ENCODE measurements around the gene GID4.

GID4 gene

DNA sequence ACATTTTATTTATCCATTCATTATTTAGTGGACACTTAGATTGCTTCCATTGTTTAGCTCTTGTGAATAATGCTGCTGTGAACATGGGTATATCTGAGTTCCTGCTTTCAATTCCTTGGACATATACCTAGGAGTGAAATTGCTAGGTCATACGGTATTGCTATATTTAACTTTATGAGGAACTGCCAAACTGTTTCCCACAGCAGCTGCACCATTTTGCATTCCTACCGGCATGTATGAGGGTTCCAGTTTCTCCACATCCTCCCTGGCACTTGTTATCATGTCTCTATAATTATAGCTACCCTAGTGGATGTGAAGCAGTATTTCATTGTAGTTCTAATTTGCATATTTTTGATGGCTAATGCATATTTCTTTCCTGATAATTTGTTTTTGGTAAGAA lies 24.8 kb downstream of the GID4 start:
- Histone ChIP-seq H4K20me1 (ENCODE audit: insufficient read depth, low read length, poor library complexity, severe bottlenecking) (no peaks in the 10 kb centered on the region), H3K4me2 (ENCODE audit: low read depth, low read length, poor library complexity, severe bottlenecking) (no peak overlapping the region), H3K9ac (ENCODE audit: low read depth, low read length, poor library complexity, severe bottlenecking) (no peak overlapping the region), H3K79me2 (ENCODE audit: insufficient read depth, low read length) (no peaks in the 10 kb centered on the region), H3K36me3 (ENCODE audit: insufficient read depth, low read length) (peaks cover 53% of the 10 kb centered on the region; the same call in 1 of the 2 replicates), H3K9me2 (replicated peaks; ENCODE audit: low read depth, low read length) (no peaks in the 10 kb centered on the region), H3K9me3 (ENCODE audit: insufficient read depth, low read depth, low read length) (no peaks in the 10 kb centered on the region), H3F3A (ENCODE audit: low read depth) (no peaks in the 10 kb centered on the region), H3K4me3 (ENCODE audit: low read length, poor library complexity, severe bottlenecking) (no peak overlapping the region), H3K27me3 (ENCODE audit: insufficient read depth, low read length, poor library complexity, severe bottlenecking) (no peaks in the 10 kb centered on the region), H3K4me1 (ENCODE audit: insufficient read depth, low read length, poor library complexity, severe bottlenecking) (no peaks in the 10 kb centered on the region), H2AFZ (ENCODE audit: low read length) (no peak overlapping the region)
- TF ChIP-seq, protein P1, sequence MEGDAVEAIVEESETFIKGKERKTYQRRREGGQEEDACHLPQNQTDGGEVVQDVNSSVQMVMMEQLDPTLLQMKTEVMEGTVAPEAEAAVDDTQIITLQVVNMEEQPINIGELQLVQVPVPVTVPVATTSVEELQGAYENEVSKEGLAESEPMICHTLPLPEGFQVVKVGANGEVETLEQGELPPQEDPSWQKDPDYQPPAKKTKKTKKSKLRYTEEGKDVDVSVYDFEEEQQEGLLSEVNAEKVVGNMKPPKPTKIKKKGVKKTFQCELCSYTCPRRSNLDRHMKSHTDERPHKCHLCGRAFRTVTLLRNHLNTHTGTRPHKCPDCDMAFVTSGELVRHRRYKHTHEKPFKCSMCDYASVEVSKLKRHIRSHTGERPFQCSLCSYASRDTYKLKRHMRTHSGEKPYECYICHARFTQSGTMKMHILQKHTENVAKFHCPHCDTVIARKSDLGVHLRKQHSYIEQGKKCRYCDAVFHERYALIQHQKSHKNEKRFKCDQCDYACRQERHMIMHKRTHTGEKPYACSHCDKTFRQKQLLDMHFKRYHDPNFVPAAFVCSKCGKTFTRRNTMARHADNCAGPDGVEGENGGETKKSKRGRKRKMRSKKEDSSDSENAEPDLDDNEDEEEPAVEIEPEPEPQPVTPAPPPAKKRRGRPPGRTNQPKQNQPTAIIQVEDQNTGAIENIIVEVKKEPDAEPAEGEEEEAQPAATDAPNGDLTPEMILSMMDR (conservative IDR thresholded peaks at IDR 0.05; ENCODE audit: low read length): no peak
- TF ChIP-seq EZH2phosphoT487 (IDR thresholded peaks at IDR 0.05; ENCODE audit: borderline replicate concordance): no peak

GRCh38 chr17:18065546-18065945 lies 26.3 kb downstream of the GID4 start:
- Histone ChIP-seq H3F3A (ENCODE audit: low read depth) (no peaks in the 10 kb centered on the region), H3K36me3 (ENCODE audit: insufficient read depth, low read length) (peaks cover 47% of the 10 kb centered on the region; the same call in 1 of the 2 replicates), H3K27me3 (ENCODE audit: insufficient read depth, low read length, poor library complexity, severe bottlenecking) (no peaks in the 10 kb centered on the region), H3K4me3 (ENCODE audit: low read length, poor library complexity, severe bottlenecking) (no peak overlapping the region), H3K9me2 (replicated peaks; ENCODE audit: low read depth, low read length) (no peaks in the 10 kb centered on the region), H3K79me2 (ENCODE audit: insufficient read depth, low read length) (no peaks in the 10 kb centered on the region), H4K20me1 (ENCODE audit: insufficient read depth, low read length, poor library complexity, severe bottlenecking) (no peaks in the 10 kb centered on the region), H2AFZ (ENCODE audit: low read length) (no peak overlapping the region), H3K4me1 (ENCODE audit: insufficient read depth, low read length, poor library complexity, severe bottlenecking) (no peaks in the 10 kb centered on the region), H3K9me3 (ENCODE audit: insufficient read depth, low read depth, low read length) (no peaks in the 10 kb centered on the region), H3K9ac (ENCODE audit: low read depth, low read length, poor library complexity, severe bottlenecking) (no peak overlapping the region), H3K4me2 (ENCODE audit: low read depth, low read length, poor library complexity, severe bottlenecking) (no peak overlapping the region)
- TF ChIP-seq, protein P1 (conservative IDR thresholded peaks at IDR 0.05; ENCODE audit: low read length): no peak
- no peak for TF ChIP-seq EZH2phosphoT487 (IDR thresholded peaks at IDR 0.05; ENCODE audit: borderline replicate concordance)

DNA sequence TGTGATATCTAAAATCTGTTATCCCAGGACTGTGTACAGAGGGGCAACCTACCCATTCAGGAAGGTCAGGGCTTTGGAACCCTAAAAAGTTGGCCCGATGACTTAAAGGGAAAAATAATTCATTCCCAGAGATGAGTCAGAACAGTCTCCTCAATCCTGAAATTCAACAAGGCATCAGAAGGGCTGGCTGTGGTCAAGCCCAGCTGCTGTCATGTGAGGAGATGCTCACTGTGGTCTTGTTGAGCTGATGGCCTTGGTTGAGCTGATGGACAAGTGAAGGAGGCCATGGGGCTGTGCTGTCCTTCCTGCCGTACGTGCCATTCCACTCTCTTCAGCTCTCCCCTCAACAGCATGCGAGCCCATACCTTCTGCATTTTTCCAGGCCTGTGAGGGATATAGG lies 27.7 kb downstream of the GID4 start:
- Histone ChIP-seq H3F3A (ENCODE audit: low read depth) (no peaks in the 10 kb centered on the region), H3K79me2 (ENCODE audit: insufficient read depth, low read length) (no peaks in the 10 kb centered on the region), H3K4me2 (ENCODE audit: low read depth, low read length, poor library complexity, severe bottlenecking) (no peak overlapping the region), H3K9me2 (replicated peaks; ENCODE audit: low read depth, low read length) (no peaks in the 10 kb centered on the region), H3K27me3 (ENCODE audit: insufficient read depth, low read length, poor library complexity, severe bottlenecking) (no peaks in the 10 kb centered on the region), H3K9me3 (ENCODE audit: insufficient read depth, low read depth, low read length) (no peaks in the 10 kb centered on the region), H3K4me3 (ENCODE audit: low read length, poor library complexity, severe bottlenecking) (no peak overlapping the region), H3K4me1 (ENCODE audit: insufficient read depth, low read length, poor library complexity, severe bottlenecking) (peaks cover 6% of the 10 kb centered on the region), H4K20me1 (ENCODE audit: insufficient read depth, low read length, poor library complexity, severe bottlenecking) (no peaks in the 10 kb centered on the region), H3K36me3 (ENCODE audit: insufficient read depth, low read length) (peaks cover 37% of the 10 kb centered on the region; the same call in 1 of the 2 replicates), H3K9ac (ENCODE audit: low read depth, low read length, poor library complexity, severe bottlenecking) (no peak overlapping the region), H2AFZ (ENCODE audit: low read length) (no peak overlapping the region)
- no peak for TF ChIP-seq EZH2phosphoT487 (IDR thresholded peaks at IDR 0.05; ENCODE audit: borderline replicate concordance)
- TF ChIP-seq, protein P1 (conservative IDR thresholded peaks at IDR 0.05; ENCODE audit: low read length): no peak

Measured in Loucy (cell line).